Skeletal muscle tissue (tissue), 4 donors: ENCODE measurements around the gene KRTAP5-7. TPM values are rescaled to one million over a fixed set of nuclear protein-coding genes. Genes with fewer than 3 reads are reported as not detected.
"Not testable (repeated sequence)": the region's sequence is repeated elsewhere in the genome, so short reads cannot be mapped to it uniquely, and the experiment has no call there.

Experiments used
- H3K27ac ChIP-seq: one replicate; pipeline ENCODE4 v1.7.0; 2013; ENCODE audit warnings: mild to moderate bottlenecking, low read depth, low read length, inconsistent platforms
- H3K27me3 ChIP-seq, 3 donors: one replicate each; pipeline ENCODE4 v1.7.0; 2013; ENCODE audit warnings: low read length in 3 of 3; ENCODE audit not compliant: control insufficient read depth in 3 of 3, insufficient read depth in 3 of 3
- H3K36me3 ChIP-seq, 3 donors: one replicate each; pipeline ENCODE4 v1.7.0; 2013; ENCODE audit warnings: low read length in 3 of 3; ENCODE audit not compliant: control insufficient read depth in 3 of 3, insufficient read depth in 3 of 3
- H3K4me1 ChIP-seq, 3 donors: one replicate each; pipeline ENCODE4 v1.7.0; 2013; ENCODE audit warnings: low read length in 3 of 3, mild to moderate bottlenecking in 3 of 3; ENCODE audit not compliant: control insufficient read depth in 3 of 3, insufficient read depth in 3 of 3
- H3K4me3 ChIP-seq, 3 donors: one replicate each; pipeline ENCODE4 v1.7.0; 2013; ENCODE audit warnings: low read length in 3 of 3
- H3K9ac ChIP-seq, 3 donors: one replicate each; pipeline ENCODE4 v1.7.0; 2013; ENCODE audit warnings: low read length in 3 of 3, mild to moderate bottlenecking in 3 of 3, moderate library complexity in 2 of 3, low read depth in 1 of 3
- H3K9me3 ChIP-seq, 3 donors: one replicate each; pipeline ENCODE4 v1.7.0; 2013; ENCODE audit warnings: low read length in 3 of 3; ENCODE audit not compliant: control insufficient read depth in 3 of 3
- total RNA-seq: library from RNA; depleted of rRNA; stranded (reverse); fragments of >200 nt; gene quantifications from one replicate; pipeline ENCODE4 v1.2.3, GENCODE V29; 2014
- donor health status: Osteomylitis.

The KRTAP5-7 gene
- total RNA-seq, 1 donor from 2014 or later = not detected

DNA sequence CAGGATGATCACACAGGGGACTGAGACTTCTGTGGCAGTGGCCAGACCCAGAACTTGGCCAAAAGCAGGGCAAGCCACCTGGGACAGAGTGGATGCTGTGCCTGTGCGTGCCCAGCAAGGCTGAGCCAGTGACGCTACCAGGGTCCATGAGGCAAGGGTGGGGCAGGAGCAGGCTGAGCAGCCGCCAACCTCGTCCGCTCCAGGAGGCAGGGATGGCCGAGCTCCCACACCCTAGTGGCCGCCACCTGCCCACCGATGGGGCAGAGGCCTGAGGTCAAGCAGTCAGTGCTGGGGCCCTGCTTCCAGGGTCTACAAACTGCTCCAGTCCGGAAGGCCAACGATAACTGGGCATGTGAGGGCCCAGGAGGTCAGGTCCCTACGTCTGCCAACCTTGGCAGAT is 28.4 kb downstream of the KRTAP5-7 start:
- Histone ChIP-seq H3K36me3 (no peaks in the 10 kb centered on the region), H3K9ac (no peak overlapping the region), H3K4me1 (no peaks in the 10 kb centered on the region), H3K4me3 (no peak overlapping the region), H3K9me3 (no peaks in the 10 kb centered on the region), H3K27me3 (no peaks in the 10 kb centered on the region), H3K27ac (no peak overlapping the region)

DNA sequence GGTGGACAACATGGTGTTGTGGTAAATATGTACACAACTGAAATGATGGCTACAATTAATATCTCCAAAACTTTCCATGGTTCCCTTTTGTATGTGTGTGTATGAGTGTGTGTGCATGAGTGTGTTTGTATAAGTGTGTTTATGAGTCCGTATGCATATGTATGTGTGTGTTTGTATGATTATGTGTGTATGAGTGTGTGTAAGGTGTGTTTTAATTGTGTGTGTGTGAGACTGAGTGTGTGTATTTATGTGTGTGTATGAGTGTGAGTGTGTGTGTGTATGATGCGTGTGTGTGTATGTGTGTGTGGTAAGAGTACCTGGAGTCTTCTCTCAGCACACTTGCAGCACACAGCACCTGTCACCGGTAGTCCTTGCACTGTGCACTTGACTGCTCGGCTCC is 29.0 kb downstream of the KRTAP5-7 start:
- Histone ChIP-seq H3K9ac (no peak overlapping the region), H3K9me3 (no peaks in the 10 kb centered on the region), H3K27me3 (no peaks in the 10 kb centered on the region), H3K4me1 (no peaks in the 10 kb centered on the region), H3K27ac (no peak overlapping the region), H3K4me3 (no peak overlapping the region), H3K36me3 (no peaks in the 10 kb centered on the region)

DNA sequence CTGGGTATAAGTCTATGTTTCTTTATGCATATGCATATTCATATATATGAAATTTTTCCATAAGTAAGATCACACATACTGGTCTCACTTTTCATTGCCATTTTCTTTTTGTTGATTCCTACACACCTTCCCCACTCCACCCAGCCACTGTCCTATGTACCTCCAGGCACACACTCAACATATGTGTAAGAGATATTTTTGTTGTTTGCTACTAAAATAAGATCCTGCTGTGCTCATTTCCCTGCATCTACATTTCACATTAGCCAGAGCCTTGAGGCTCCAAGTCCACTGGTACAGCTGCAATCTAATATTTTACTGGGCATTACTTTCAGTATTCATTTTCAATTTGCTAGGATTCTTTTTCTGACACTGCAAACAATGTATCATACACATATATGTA is 30.2 kb downstream of the KRTAP5-7 start:
- Histone ChIP-seq H3K36me3 (no peaks in the 10 kb centered on the region), H3K4me1 (no peaks in the 10 kb centered on the region), H3K4me3 (no peak overlapping the region)

DNA sequence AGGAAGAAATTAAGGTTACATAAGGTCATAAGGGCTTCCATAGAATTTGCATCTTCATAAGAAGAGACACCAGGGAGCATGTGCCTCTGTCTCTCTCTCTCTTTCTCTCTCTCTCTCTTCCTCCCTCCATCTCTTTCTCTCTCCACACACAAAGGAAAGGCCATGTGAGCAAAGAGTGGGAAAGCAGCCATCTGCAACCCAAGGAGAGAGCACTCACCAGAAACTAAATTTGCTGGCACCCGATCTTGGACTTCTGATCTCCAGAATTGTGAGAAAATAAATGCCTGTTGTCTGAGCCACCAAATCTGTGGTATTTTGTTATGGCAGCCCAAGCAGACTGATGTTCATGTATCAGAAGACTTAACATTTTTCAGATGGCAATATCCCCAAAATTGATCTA is 31.9 kb downstream of the KRTAP5-7 start:
- H3K27me3 ChIP-seq = peaks cover 0 to 12% (median 7%) of the 10 kb centered on the region in 3 donors
- H3K9me3 ChIP-seq = no peaks in the 10 kb centered on the region
- no peaks in the 10 kb centered on the region for H3K4me1 ChIP-seq
- H3K36me3 ChIP-seq = no peaks in the 10 kb centered on the region
- no peak overlapping the region for H3K4me3 ChIP-seq
- no peak overlapping the region for H3K27ac ChIP-seq
- H3K9ac ChIP-seq = no peak overlapping the region

More for the DNA sequence above, 30.2 kb downstream of the KRTAP5-7 start:
- Histone ChIP-seq H3K27ac (no peak overlapping the region), H3K27me3 (no peaks in the 10 kb centered on the region), H3K9ac (no peak overlapping the region), H3K9me3 (no peaks in the 10 kb centered on the region)

DNA sequence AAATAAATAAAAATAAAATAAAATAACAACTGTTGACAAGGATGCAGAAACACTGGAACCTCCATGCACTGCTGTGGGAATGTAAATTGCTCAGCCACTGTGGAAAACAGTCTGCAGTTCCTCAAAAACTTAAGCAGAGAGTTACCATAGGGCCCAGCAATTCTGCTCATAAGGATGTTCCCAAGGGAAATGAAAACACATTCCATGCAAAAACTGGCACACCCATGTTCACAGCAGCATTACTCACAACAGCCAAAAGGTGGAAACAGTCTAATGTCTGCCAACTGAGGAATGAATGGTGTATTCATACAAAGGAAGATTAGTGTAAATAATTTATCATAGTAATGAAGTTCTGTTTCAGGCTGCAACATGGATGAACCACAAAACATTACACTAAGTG is 35.1 kb downstream of the KRTAP5-7 start:
- Histone ChIP-seq H3K36me3 (no peaks in the 10 kb centered on the region), H3K4me3 (no peak overlapping the region), H3K9ac (no peak overlapping the region), H3K27ac (no peak overlapping the region), H3K9me3 (no peaks in the 10 kb centered on the region), H3K4me1 (no peaks in the 10 kb centered on the region), H3K27me3 (peaks cover 0 to 16% (median 14%) of the 10 kb centered on the region in 3 donors)

DNA sequence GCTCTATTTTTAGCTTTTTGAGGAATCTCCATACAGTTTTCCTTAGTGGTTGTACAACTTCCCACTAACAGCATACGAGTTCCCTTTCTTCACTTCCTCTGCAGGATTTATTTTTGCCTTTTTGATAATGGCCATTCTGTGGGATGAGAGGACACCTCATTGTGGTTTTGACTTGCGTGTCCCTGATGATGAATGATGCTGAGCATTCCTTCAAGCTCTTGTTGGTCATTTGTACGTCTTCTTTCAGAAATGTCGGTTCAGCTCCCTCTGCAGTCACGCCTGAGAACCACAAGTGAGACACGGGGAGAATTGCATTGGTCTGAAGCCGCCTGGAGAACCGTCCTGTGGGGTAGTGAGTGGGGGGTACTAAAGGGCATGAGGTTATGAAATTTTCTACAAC is 36.3 kb downstream of the KRTAP5-7 start:
- H3K27me3 ChIP-seq = peaks cover 0 to 16% (median 14%) of the 10 kb centered on the region in 3 donors
- H3K4me3 ChIP-seq = no peak overlapping the region
- no peaks in the 10 kb centered on the region for H3K36me3 ChIP-seq
- no peak overlapping the region for H3K9ac ChIP-seq
- H3K4me1 ChIP-seq = peaks cover 0 to under 1% (median 0%) of the 10 kb centered on the region in 3 donors
- H3K9me3 ChIP-seq = no peaks in the 10 kb centered on the region
- H3K27ac ChIP-seq = no peak overlapping the region

DNA sequence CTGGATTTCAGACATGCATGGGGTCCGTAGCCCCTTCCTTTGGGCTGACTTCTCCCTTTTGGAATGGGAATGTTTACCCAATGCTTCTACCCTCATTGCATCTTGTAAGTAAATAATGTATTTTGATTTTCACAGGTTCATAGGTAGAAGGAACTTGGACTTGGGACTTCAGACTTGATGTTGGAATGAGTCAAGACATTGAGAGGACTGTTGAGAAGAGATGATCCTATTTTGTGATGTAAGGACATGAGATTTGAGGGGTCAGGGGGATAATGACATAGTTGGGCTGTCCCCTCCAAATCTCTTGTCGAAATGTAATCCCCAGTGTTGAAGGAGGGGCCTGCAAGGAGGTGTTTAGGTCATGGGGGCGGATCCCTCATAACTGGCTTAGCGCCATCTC is 37.4 kb downstream of the KRTAP5-7 start:
- no peak overlapping the region for H3K27ac ChIP-seq
- H3K4me1 ChIP-seq = peaks cover 3 to 9% (median 5%) of the 10 kb centered on the region in 3 donors
- H3K9ac ChIP-seq = no peak overlapping the region
- H3K4me3 ChIP-seq = no peak overlapping the region
- no peaks in the 10 kb centered on the region for H3K36me3 ChIP-seq
- H3K27me3 ChIP-seq = peaks cover 0 to 16% (median 14%) of the 10 kb centered on the region in 3 donors
- H3K9me3 ChIP-seq = no peaks in the 10 kb centered on the region

DNA sequence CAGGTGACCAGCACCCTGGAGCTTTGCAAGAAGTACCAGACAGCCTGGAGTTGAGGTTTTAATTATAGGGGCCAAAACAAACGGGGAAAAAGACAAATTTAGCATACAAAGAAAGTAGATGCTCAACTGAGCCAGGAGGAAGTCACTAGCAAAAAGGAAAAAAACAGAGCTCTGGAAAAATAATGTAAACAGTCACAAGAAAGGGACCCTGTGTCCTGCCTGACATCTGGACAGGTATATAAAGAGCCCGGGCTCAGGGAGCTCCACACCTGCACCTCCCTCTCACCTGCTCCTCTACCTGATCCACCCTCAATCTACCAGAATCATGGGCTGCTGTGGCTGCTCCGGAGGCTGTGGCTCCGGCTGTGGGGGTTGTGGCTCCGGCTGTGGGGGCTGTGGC is 38.2 kb downstream of the KRTAP5-7 start, which contains the start of gene KRTAP5-10:
KRTAP5-10 (plus strand) TSS at position 301 of the 400 bp plus-strand sequence; CDS start at position 326, 25 bp downstream.
- Histone ChIP-seq H3K27ac (no peak within 1 kb of the TSS), H3K36me3 (no peaks in the 10 kb centered on the region), H3K4me1 (peaks cover 3 to 9% (median 5%) of the 10 kb centered on the region in 3 donors), H3K9me3 (no peaks in the 10 kb centered on the region), H3K4me3 (no peak within 1 kb of the TSS), H3K27me3 (peaks cover 0 to 16% (median 14%) of the 10 kb centered on the region in 3 donors), H3K9ac (no peak within 1 kb of the TSS)

DNA sequence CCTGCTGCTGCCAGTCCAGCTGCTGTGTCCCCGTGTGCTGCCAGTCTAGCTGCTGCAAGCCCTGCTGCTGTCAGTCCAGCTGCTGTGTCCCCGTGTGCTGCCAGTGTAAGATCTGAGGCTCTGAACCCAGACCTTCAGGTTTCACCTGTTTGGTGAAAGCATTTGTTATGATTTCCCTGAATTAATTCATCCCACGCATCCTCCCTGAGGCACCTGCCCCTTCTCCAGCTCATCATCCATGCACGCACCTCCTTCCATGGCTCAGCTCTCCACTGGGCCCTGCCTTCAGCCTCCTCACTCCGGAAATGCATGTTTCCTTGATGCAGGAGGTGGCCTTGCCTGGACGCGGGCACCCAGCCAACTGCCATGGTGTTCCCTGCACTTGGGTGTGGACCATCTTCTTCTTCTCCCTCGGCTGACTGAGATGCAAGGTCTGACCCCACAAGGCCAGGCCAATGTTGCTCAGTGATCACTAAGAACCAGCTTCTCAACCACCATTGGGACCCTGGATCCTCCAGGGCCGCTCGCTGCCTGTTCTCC is 39.1 kb downstream of the KRTAP5-7 start:
- H3K4me3 ChIP-seq = no peak overlapping the region
- no peak overlapping the region for H3K9ac ChIP-seq
- H3K27ac ChIP-seq = no peak overlapping the region
- H3K36me3 ChIP-seq = no peaks in the 10 kb centered on the region
- peaks cover 0 to 19% (median 17%) of the 10 kb centered on the region in 3 donors for H3K27me3 ChIP-seq
- H3K4me1 ChIP-seq = peaks cover 3 to 9% (median 5%) of the 10 kb centered on the region in 3 donors
- no peaks in the 10 kb centered on the region for H3K9me3 ChIP-seq

DNA sequence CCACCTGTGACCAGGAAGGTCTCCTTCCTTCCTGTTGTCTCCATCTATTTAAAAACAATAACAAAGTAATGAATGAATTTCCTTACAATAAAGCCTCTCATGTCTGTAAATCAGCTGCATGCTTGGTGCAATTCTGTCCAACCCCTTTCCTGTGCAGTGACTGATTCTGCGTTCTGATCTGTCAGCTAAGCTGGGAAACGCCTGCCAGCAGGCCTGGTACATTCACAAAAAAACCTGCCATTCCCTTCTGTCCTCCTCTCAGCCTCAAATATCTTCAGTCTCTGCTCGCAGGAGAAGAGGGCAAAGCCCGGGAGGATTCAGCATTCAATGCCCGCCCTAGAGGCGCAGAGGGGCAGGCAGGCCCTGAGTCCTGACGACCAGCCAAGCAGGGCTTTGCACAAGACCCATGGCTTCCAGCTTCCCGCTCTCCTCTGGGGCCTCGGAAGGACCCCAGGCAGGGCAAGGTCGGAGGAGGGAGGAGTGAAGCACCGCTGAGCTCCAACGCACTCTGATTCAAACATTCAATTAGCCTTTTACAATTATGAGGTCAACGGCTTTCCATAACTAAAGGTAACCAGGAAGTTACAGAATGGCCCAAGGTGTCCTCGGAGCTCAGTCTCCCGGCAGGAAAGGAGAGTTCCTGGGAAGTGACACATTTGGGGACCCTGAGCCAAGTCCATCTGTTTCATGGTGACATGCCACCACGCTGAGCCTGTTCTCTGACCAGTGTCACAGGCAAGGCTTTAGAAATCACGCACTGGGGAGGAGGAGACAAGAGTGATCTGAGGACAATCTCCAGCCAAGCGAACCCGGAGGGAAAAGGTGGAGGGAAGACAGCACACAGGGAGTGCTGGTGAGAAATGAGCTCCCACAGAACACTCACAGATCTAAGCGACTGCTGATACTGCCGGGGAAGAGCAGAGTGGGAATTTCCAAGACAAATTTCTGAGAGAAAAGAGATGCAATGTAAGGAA is 39.8 kb downstream of the KRTAP5-7 start:
- H3K27me3 ChIP-seq = peaks cover 0 to 21% (median 17%) of the 10 kb centered on the region in 3 donors
- H3K36me3 ChIP-seq, H3K9me3 ChIP-seq, H3K4me3 ChIP-seq, H3K27ac ChIP-seq, H3K9ac ChIP-seq, H3K4me1 ChIP-seq: not testable (repeated sequence)
